ENCODE results near the gene ITM2B.

ITM2B gene

GRCh38 chr13:48266150-48266549 is 33.1 kb downstream of the ITM2B start:
- no peaks in the 10 kb centered on the region for H3K27me3 ChIP-seq (ENCODE audit: control insufficient read depth, low read length)
- H3K4me3 ChIP-seq (ENCODE audit: low read length): no peak overlapping the region
- peaks cover 21% of the 10 kb centered on the region for H3K36me3 ChIP-seq (ENCODE audit: control insufficient read depth, low read length)
- no peaks in the 10 kb centered on the region for H4K20me1 ChIP-seq (ENCODE audit: control insufficient read depth, insufficient read depth, low read depth, low read length)
- no peaks in the 10 kb centered on the region for H3K9me3 ChIP-seq (ENCODE audit: control insufficient read depth, insufficient read depth, low read length)
- no peak overlapping the region for H3K4me2 ChIP-seq (ENCODE audit: low read length)
- H3K9me2 ChIP-seq (replicated peaks; ENCODE audit: control insufficient read depth, low read length): no peaks in the 10 kb centered on the region
- H3K4me1 ChIP-seq (ENCODE audit: control insufficient read depth, low read length): peaks cover 40% of the 10 kb centered on the region
- no peak overlapping the region for H3K27ac ChIP-seq (ENCODE audit: low read depth, low read length)
- no peaks in the 10 kb centered on the region for H3K79me2 ChIP-seq (ENCODE audit: control insufficient read depth, low read length)
- H3F3A ChIP-seq (ENCODE audit: control insufficient read depth, insufficient read depth): peaks cover 4% of the 10 kb centered on the region; the same call in 1 of the 2 replicates
- no peak for TF ChIP-seq EZH2phosphoT487 (IDR thresholded peaks at IDR 0.05; ENCODE audit: borderline replicate concordance, low read length)
- no peak for TF ChIP-seq CTCF (IDR thresholded peaks at IDR 0.05; ENCODE audit: low read depth, low read length, poor library complexity, severe bottlenecking)

- Histone ChIP-seq H3K27me3 (ENCODE audit: control insufficient read depth, low read length) (no peaks in the 10 kb centered on the region), H3K36me3 (ENCODE audit: control insufficient read depth, low read length) (peaks cover 15% of the 10 kb centered on the region), H3K9me3 (ENCODE audit: control insufficient read depth, insufficient read depth, low read length) (no peaks in the 10 kb centered on the region), H3K4me2 (ENCODE audit: low read length) (no peak overlapping the region), H3K4me1 (ENCODE audit: control insufficient read depth, low read length) (peaks cover 40% of the 10 kb centered on the region), H3K4me3 (ENCODE audit: low read length) (no peak overlapping the region), H3K9me2 (replicated peaks; ENCODE audit: control insufficient read depth, low read length) (no peaks in the 10 kb centered on the region), H3K27ac (ENCODE audit: low read depth, low read length) (no peak overlapping the region), H4K20me1 (ENCODE audit: control insufficient read depth, insufficient read depth, low read depth, low read length) (no peaks in the 10 kb centered on the region), H3K79me2 (ENCODE audit: control insufficient read depth, low read length) (no peaks in the 10 kb centered on the region), H3F3A (ENCODE audit: control insufficient read depth, insufficient read depth) (peaks cover 4% of the 10 kb centered on the region; the same call in 1 of the 2 replicates)
- TF ChIP-seq CTCF (IDR thresholded peaks at IDR 0.05; ENCODE audit: low read depth, low read length, poor library complexity, severe bottlenecking): no peak
- no peak for TF ChIP-seq EZH2phosphoT487 (IDR thresholded peaks at IDR 0.05; ENCODE audit: borderline replicate concordance, low read length)
Observed at GRCh38 chr13:48266701-48267639, 34.0 kb downstream of the ITM2B start.

DNA sequence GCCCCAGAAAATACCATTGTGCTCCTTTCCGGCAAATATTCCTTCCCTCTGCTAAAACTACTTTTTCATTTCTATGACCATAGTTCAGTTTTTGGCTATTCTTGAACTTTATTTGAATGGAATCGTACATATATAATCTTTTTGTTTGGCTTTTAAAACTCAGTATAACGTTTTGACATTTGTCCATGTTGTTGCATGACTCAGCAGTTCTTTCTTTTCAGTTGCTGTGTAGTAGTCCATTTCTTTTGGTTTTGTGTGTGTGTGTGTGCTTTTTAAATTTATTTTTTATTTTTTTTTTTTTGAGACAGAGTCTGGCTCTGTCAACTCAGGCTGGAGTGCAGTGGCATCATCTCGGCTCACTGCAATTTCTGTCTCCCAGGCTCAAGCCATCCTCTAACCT is 35.0 kb downstream of the ITM2B start:
- Histone ChIP-seq H3K27me3 (ENCODE audit: control insufficient read depth, low read length) (no peaks in the 10 kb centered on the region), H3F3A (ENCODE audit: control insufficient read depth, insufficient read depth) (peaks cover 4% of the 10 kb centered on the region; the same call in 1 of the 2 replicates), H3K36me3 (ENCODE audit: control insufficient read depth, low read length) (peaks cover 4% of the 10 kb centered on the region), H3K4me2 (ENCODE audit: low read length) (no peak overlapping the region), H3K4me3 (ENCODE audit: low read length) (no peak overlapping the region), H3K9me3 (ENCODE audit: control insufficient read depth, insufficient read depth, low read length) (no peaks in the 10 kb centered on the region), H3K27ac (ENCODE audit: low read depth, low read length) (no peak overlapping the region), H3K79me2 (ENCODE audit: control insufficient read depth, low read length) (no peaks in the 10 kb centered on the region), H3K4me1 (ENCODE audit: control insufficient read depth, low read length) (peaks cover 34% of the 10 kb centered on the region), H4K20me1 (ENCODE audit: control insufficient read depth, insufficient read depth, low read depth, low read length) (no peaks in the 10 kb centered on the region), H3K9me2 (replicated peaks; ENCODE audit: control insufficient read depth, low read length) (no peaks in the 10 kb centered on the region)
- TF ChIP-seq CTCF (IDR thresholded peaks at IDR 0.05; ENCODE audit: low read depth, low read length, poor library complexity, severe bottlenecking) (no peak), EZH2phosphoT487 (IDR thresholded peaks at IDR 0.05; ENCODE audit: borderline replicate concordance, low read length) (no peak)

Measured in DOHH2 (cell line).